Keratinocyte (primary cell): ENCODE measurements around the gene NMB. TPM values are rescaled to one million over a fixed set of nuclear protein-coding genes. Genes with fewer than 3 reads are reported as not detected.

Experiments used
- DNase-seq: peaks from one replicate; pipeline ENCODE4 v3.0.0-alpha.2; 2011; ENCODE audit warnings: low read depth, missing footprints, low spot score
- FAIRE-seq: peaks from 2 replicates; lab custom pipeline; 2011; peaks lifted over from hg19 to GRCh38; lab: Jason Lieb, UNC
- H2AFZ ChIP-seq: 2 replicates; pipeline ENCODE4 v1.6.0; 2012; ENCODE audit warnings: low read length, control low read depth, inconsistent platforms; ENCODE audit not compliant: control insufficient read depth
- H3K27ac ChIP-seq: 2 replicates; pipeline ENCODE4 v1.5.1; 2011; ENCODE audit warnings: low read length; ENCODE audit not compliant: control insufficient read depth, insufficient read depth
- H3K27me3 ChIP-seq: 3 replicates; pipeline ENCODE4 v1.6.0; 2011; ENCODE audit warnings: low read length; ENCODE audit not compliant: control insufficient read depth, insufficient read depth; ENCODE audit errors: extremely low read depth
- H3K36me3 ChIP-seq, 2 experiments: 2 replicates in 1 of 2; 3 replicates in 1 of 2; pipeline ENCODE4 v1.5.1; 2011; ENCODE audit warnings: low read length in 2 of 2, mild to moderate bottlenecking in 1 of 2; ENCODE audit not compliant: control insufficient read depth in 2 of 2, insufficient read depth in 2 of 2; ENCODE audit errors: extremely low read depth in 1 of 2
- H3K4me1 ChIP-seq: 3 replicates; pipeline ENCODE4 v1.5.1; 2011; ENCODE audit warnings: low read length; ENCODE audit not compliant: control insufficient read depth, insufficient read depth; ENCODE audit errors: extremely low read depth
- H3K4me2 ChIP-seq: 3 replicates; pipeline ENCODE4 v1.6.0; 2011; ENCODE audit warnings: low read depth, low read length; ENCODE audit not compliant: control insufficient read depth, insufficient read depth; ENCODE audit errors: extremely low read depth
- H3K4me3 ChIP-seq, 3 experiments: fragments of 200-600 bp in 1 of 3; sonication (generic) in 1 of 3; 2 replicates in 2 of 3; 3 replicates in 1 of 3; pipeline ENCODE4 v1.5.1; 2011 to 2016; ENCODE audit warnings: low read length in 3 of 3, mild to moderate bottlenecking in 3 of 3, control low read depth in 2 of 3, inconsistent platforms in 1 of 3, low read depth in 1 of 3, mixed read lengths in 1 of 3, mixed run types in 1 of 3, moderate library complexity in 1 of 3; ENCODE audit not compliant: control insufficient read depth in 2 of 3, insufficient read depth in 2 of 3; ENCODE audit errors: extremely low read depth in 1 of 3
- H3K79me2 ChIP-seq: 2 replicates; pipeline ENCODE4 v1.6.0; 2012; ENCODE audit warnings: low read length; ENCODE audit not compliant: control insufficient read depth, insufficient read depth
- H3K9ac ChIP-seq: 3 replicates; pipeline ENCODE4 v1.6.0; 2011; ENCODE audit warnings: low read length; ENCODE audit not compliant: control insufficient read depth, insufficient read depth; ENCODE audit errors: extremely low read depth
- H3K9me1 ChIP-seq: 3 replicates; pipeline ENCODE4 v1.6.0; 2011; ENCODE audit warnings: low read length; ENCODE audit not compliant: control insufficient read depth, insufficient read depth; ENCODE audit errors: extremely low read depth
- H3K9me3 ChIP-seq: 2 replicates; pipeline ENCODE4 v1.5.1; 2012; ENCODE audit warnings: low read depth, low read length; ENCODE audit not compliant: control insufficient read depth
- H4K20me1 ChIP-seq: 3 replicates; pipeline ENCODE4 v1.6.0; 2011; ENCODE audit warnings: low read length; ENCODE audit not compliant: control insufficient read depth, insufficient read depth; ENCODE audit errors: extremely low read depth
- CTCF ChIP-seq, 3 experiments: IDR thresholded peaks in 1 of 3; conservative IDR thresholded peaks in 1 of 3; optimal IDR thresholded peaks in 1 of 3; 2 replicates in 2 of 3; 3 replicates in 1 of 3; pipeline versions ENCODE3 to v1.5.1; 2011; ENCODE audit warnings: low read length in 3 of 3, mild to moderate bottlenecking in 3 of 3, moderate library complexity in 2 of 3, control low read depth in 1 of 3, inconsistent platforms in 1 of 3; ENCODE audit not compliant: insufficient read depth in 2 of 3; ENCODE audit errors: extremely low read depth in 1 of 3
- EZH2 ChIP-seq: IDR thresholded peaks from one replicate; pipeline ENCODE4 v1.6.1; 2012; ENCODE audit warnings: inconsistent platforms, mild to moderate bottlenecking, low read length, moderate library complexity
- dilution Hi-C: fragments of 300-500 bp; cut with MboI; formaldehyde crosslinking; loops from one replicate; pipeline ENCODE4 v1.7.0; 2020; ENCODE audit warnings: low sequenced_read_pairs; ENCODE audit not compliant: extremely low pct_ligation_motif_present
- polyA plus RNA-seq, 5 experiments: library from polyadenylated mRNA; depleted of rRNA in 3 of 5; stranded (reverse) in 3 of 5; stranded (forward) in 1 of 5; unstranded in 1 of 5; fragments of >200 nt; gene quantifications; 1 replicate in 1 of 5; 2 replicates in 3 of 5; 3 replicates in 1 of 5; pipeline versions ENCODE4 v1.2.1 to v1.2.3, GENCODE V29; 2011 to 2012; ENCODE audit warnings: missing spikeins in 2 of 5, low read depth in 1 of 5, low replicate concordance in 1 of 5

NMB gene
- polyA plus RNA-seq, 1 donor (not counting 4 experiments of a cell fraction or from before 2014, with no cell fraction given), result 3.9 TPM

DNA sequence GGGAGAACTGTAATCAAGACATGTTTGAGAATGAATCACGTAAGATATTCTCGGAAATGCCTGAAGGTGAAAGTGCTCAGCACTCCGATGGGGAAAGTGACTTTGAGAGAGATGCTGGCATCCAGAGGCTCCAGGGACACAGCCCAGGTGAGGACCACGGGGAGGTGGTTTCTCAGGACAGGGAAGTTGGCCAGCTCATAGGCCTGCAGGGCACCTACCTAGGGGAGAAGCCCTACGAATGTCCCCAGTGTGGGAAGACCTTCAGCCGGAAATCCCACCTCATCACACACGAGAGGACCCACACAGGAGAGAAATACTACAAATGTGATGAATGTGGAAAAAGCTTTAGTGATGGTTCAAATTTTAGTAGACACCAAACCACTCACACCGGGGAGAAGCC, 37.4 kb downstream of the NMB start:
- Histone ChIP-seq H4K20me1 (no peaks in the 10 kb centered on the region), H3K4me1 (no peaks in the 10 kb centered on the region)
- FAIRE-seq, result no peak

DNA sequence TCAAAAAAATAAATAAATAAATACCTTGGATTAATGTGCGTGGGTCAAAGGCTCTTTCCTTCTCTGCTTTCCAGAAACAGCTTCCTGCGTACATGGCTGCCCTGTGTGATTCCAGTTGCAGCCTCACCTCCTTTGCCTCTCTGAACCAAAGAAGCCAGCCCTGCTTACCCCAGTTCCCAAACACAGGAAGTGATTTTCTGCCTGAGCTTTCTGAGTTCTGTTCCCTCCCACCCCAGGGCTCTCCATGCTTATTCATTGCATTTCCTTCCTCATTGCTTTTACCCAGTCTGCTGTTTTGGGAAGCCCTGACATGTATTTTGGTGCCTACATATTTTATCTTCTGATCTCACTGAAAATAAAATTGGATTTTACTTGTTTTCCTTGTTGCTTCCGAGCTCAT, 41.8 kb downstream of the NMB start:
- H3K27ac ChIP-seq, result no peak overlapping the region
- FAIRE-seq (no peak), DNase-seq (no peak)
- TF ChIP-seq EZH2 (no peak), CTCF (optimal IDR thresholded peaks at IDR 0.05 in 1 of 3, IDR thresholded peaks at IDR 0.05 in 1 of 3, conservative IDR thresholded peaks at IDR 0.05 in 1 of 3; ENCODE audit: extremely low read depth in 1 of 3, insufficient read depth in 2 of 3, low read length in 3 of 3) (no peak)
- H2AFZ ChIP-seq, result no peak overlapping the region
- H3K36me3 ChIP-seq, result peaks cover 3 to 5% of the 10 kb centered on the region in 2 experiments
- H3K9ac ChIP-seq, result no peak overlapping the region
- no peak overlapping the region for H3K4me2 ChIP-seq
- H3K4me1 ChIP-seq, result no peaks in the 10 kb centered on the region
- dilution Hi-C loops, result no loop called here
- H3K9me3 ChIP-seq, result peaks cover 6% of the 10 kb centered on the region
- H3K9me1 ChIP-seq, result no peaks in the 10 kb centered on the region
- H4K20me1 ChIP-seq, result no peaks in the 10 kb centered on the region
- no peaks in the 10 kb centered on the region for H3K79me2 ChIP-seq
- H3K4me3 ChIP-seq, result no peak overlapping the region
- no peaks in the 10 kb centered on the region for H3K27me3 ChIP-seq

More for the DNA sequence above, 37.4 kb downstream of the NMB start:
- dilution Hi-C loops, result no loop called here
- H2AFZ ChIP-seq, result no peak overlapping the region
- H3K4me3 ChIP-seq, result no peak overlapping the region
- H3K9me3 ChIP-seq, result peaks cover 20% of the 10 kb centered on the region
- no peaks in the 10 kb centered on the region for H3K79me2 ChIP-seq
- peaks cover 7 to 9% of the 10 kb centered on the region in 2 experiments for H3K36me3 ChIP-seq
- H3K27ac ChIP-seq, result no peak overlapping the region
- H3K9me1 ChIP-seq, result no peaks in the 10 kb centered on the region
- no peak for DNase-seq
- TF ChIP-seq EZH2 (no peak), CTCF (optimal IDR thresholded peaks at IDR 0.05 in 1 of 3, IDR thresholded peaks at IDR 0.05 in 1 of 3, conservative IDR thresholded peaks at IDR 0.05 in 1 of 3; ENCODE audit: extremely low read depth in 1 of 3, insufficient read depth in 2 of 3, low read length in 3 of 3) (no peak)
- no peak overlapping the region for H3K4me2 ChIP-seq
- H3K9ac ChIP-seq, result no peak overlapping the region
- H3K27me3 ChIP-seq, result no peaks in the 10 kb centered on the region
